Testis (tissue), 2 donors: ENCODE data around the gene HERC5.

Experiments used
- CTCF ChIP-seq, 3 experiments: fragments of 450-650 bp in 2 of 3; fragments of 200-600 bp in 1 of 3; sonication (generic) in 1 of 3; IDR thresholded peaks; one replicate each; pipeline ENCODE4 v1.5.1; 2016 to 2019; ENCODE audit warnings: antibody characterized with exemption in 3 of 3, mild to moderate bottlenecking in 2 of 3, moderate library complexity in 1 of 3
- POLR2A ChIP-seq: fragments of 450-650 bp; IDR thresholded peaks from one replicate; pipeline ENCODE4 v1.6.1; 2017; ENCODE audit warnings: antibody characterized with exemption, mild to moderate bottlenecking, moderate library complexity

- TF ChIP-seq CTCF (IDR thresholded peaks at IDR 0.05) (no peak), POLR2A (no peak)
Measured at GRCh38 chr4:88443486-88443885, 13.4 kb upstream of the HERC5 start.
